T47D (cell line): ENCODE data around the gene GATA6.
"Not testable (repeated sequence)": the region's sequence is repeated elsewhere in the genome, so short reads cannot be mapped to it uniquely, and the experiment has no call there.

Experiments used
- DNase-seq, 2 experiments: peaks; one replicate each; pipeline versions ENCODE4 v3.0.0 to v3.0.0-alpha.2; 2011 to 2012; ENCODE audit warnings: low read depth in 1 of 2, low spot score in 1 of 2
- JUND ChIP-seq: IDR thresholded peaks from 2 replicates; pipeline ENCODE4 v1.6.1; 2012; ENCODE audit warnings: low read depth
- in situ Hi-C: cut with HindIII; loops from 2 replicates; pipeline ENCODE4 v1.10.0; 2016; ENCODE audit warnings: low sequenced_read_pairs, low pct_unique_long_range_greater_than_20kb

GATA6 gene

DNA sequence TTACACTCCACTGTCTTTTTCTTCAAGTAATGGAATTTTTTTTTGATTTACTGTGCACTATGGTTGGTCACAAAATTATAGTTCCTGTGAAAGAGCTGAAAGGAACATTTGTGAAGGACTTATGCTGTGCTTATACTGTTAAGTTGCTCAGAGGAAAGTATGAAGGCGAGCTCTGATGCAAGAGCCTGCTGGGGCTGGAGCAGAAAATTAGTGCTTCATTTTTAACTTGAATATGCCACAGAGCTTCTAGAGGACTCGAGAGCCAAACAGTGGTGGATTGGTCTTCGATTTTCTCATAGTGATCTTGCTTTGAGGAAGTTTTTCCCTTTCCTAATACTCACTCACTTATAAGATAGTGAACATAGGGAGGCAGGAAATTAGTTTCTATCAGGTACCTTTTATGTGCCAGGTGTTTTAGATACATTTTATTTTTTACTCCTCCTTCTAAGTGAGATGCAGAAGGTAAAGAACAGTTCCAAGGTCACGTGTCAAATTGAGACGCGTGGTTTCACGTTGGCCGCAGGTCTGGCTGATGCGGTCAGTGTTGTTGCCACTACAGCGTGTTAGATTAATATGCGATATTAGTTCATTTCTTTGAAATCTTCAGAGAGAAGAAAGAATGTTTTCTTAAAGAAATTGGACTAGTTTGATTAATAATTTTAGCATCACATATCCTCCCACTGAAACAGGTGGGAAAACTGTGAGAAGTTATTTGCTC lies 20.2 kb downstream of the GATA6 start:
- in situ Hi-C loops, result no loop called here
- DNase-seq, result no peak
- no peak for TF ChIP-seq JUND

GRCh38 chr18:22191346-22191695 lies 21.9 kb downstream of the GATA6 start:
- in situ Hi-C loops, result no loop called here
- DNase-seq, result no peak
- TF ChIP-seq JUND, result no peak

- in situ Hi-C loops, result no loop called here
- no peak for DNase-seq
- no peak for TF ChIP-seq JUND
Observed at GRCh38 chr18:22191923-22192322, 22.5 kb downstream of the GATA6 start.

DNA sequence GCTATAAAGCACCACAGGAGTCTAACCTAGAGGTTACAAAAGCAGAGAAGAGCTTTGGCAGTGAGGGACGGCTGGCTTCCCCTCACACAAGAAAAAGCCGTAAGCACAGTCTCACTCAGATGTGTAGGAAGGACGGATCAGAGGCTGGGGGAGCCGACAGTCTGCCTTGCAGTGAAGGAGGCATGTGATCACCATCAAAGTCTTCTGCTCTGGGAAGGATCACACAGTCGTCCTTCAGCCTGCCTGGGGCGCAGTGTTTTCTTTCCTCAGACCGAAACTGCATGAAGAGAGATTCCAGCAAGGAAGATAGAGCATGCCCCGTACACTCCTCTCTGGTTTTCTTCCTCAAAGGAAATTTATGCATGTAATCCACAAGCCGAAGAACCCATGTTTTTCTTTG lies 24.1 kb downstream of the GATA6 start:
- no peak for DNase-seq
- in situ Hi-C loops, result no loop called here
- no peak for TF ChIP-seq JUND

GRCh38 chr18:22194151-22194598 lies 24.8 kb downstream of the GATA6 start:
- in situ Hi-C loops, result no loop called here
- no peak for TF ChIP-seq JUND
- no peak for DNase-seq

- in situ Hi-C loops, result no loop called here
- no peak for TF ChIP-seq JUND
- no peak for DNase-seq
Observed at GRCh38 chr18:22195052-22195451, 25.7 kb downstream of the GATA6 start.

- in situ Hi-C loops, DNase-seq: not testable (repeated sequence)
Observed at GRCh38 chr18:22196943-22197342, 27.6 kb downstream of the GATA6 start.

GRCh38 chr18:22197668-22198067 lies 28.3 kb downstream of the GATA6 start:
- in situ Hi-C loops, result no loop called here
- DNase-seq, result no peak
- no peak for TF ChIP-seq JUND

DNA sequence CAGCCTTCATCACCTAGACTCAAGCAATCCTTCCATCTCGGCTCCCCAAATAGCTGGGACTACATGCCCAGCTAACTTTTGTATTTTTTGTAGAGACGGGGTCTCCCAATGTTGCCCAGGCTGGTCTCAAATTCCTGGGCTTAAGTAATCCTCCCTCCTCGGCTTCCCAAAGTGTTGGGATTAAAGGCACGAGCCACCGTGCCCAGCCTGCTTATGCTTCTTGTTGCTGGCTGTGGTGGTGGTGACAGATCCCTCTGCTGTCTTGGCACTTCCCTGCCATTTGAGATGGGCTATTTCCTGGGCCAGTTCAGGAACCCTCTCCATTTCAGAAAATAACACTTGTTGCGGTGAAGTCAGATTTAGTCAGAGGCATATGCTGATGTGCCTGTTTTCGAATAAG lies 28.8 kb downstream of the GATA6 start:
- TF ChIP-seq JUND, result no peak
- in situ Hi-C loops, result no loop called here
- no peak for DNase-seq

GRCh38 chr18:22199005-22199404 lies 29.6 kb downstream of the GATA6 start:
- DNase-seq, result no peak
- TF ChIP-seq JUND, result no peak
- in situ Hi-C loops, result no loop called here

DNA sequence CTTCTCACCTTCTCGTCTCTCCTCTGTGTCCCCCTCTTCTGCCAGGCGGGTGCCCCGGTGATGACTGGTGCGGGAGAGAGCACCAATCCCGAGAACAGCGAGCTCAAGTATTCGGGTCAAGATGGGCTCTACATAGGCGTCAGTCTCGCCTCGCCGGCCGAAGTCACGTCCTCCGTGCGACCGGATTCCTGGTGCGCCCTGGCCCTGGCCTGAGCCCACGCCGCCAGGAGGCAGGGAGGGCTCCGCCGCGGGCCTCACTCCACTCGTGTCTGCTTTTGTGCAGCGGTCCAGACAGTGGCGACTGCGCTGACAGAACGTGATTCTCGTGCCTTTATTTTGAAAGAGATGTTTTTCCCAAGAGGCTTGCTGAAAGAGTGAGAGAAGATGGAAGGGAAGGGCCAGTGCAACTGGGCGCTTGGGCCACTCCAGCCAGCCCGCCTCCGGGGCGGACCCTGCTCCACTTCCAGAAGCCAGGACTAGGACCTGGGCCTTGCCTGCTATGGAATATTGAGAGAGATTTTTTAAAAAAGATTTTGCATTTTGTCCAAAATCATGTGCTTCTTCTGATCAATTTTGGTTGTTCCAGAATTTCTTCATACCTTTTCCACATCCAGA lies 31.3 kb downstream of the GATA6 start:
- in situ Hi-C loops, result no loop called here
- no peak for DNase-seq
- TF ChIP-seq JUND, result no peak

DNA sequence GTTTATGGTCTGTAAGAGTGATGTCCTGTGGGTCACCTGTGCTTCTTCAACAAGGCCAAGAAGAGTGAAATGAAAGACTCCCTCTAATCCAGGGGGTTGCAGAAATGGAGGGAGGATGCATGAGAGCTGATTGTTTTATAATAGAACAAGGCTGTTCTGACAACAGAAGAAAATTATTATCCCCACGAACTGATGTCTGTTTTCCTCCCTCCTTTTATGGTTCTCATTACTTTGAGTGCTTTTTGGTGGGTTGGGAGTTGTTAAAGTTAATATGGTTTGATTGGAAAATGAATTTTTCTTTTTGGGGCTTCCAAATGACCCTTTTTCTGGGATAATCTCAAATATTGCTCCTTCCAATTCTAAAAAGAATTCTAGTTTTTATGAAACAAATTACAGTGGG lies 33.6 kb downstream of the GATA6 start:
- DNase-seq, result no peak
- TF ChIP-seq JUND, result no peak
- in situ Hi-C loops, result no loop called here

GRCh38 chr18:22203536-22204213 lies 34.3 kb downstream of the GATA6 start:
- in situ Hi-C loops, result no loop called here

More at GRCh38 chr18:22203536-22204213, 34.3 kb downstream of the GATA6 start:
- no peak for TF ChIP-seq JUND
- no peak for DNase-seq
